GM20431 (cell line): ENCODE data around the gene GIMD1.

ENCODE experiments used
- in situ Hi-C: fragments of 300-500 bp; cut with MseI, MboI; formaldehyde crosslinking; loops from one replicate; pipeline ENCODE4 v1.15.0; 2020; ENCODE audit warnings: low sequenced_read_pairs; ENCODE audit not compliant: unreplicated experiment

GIMD1 gene

DNA sequence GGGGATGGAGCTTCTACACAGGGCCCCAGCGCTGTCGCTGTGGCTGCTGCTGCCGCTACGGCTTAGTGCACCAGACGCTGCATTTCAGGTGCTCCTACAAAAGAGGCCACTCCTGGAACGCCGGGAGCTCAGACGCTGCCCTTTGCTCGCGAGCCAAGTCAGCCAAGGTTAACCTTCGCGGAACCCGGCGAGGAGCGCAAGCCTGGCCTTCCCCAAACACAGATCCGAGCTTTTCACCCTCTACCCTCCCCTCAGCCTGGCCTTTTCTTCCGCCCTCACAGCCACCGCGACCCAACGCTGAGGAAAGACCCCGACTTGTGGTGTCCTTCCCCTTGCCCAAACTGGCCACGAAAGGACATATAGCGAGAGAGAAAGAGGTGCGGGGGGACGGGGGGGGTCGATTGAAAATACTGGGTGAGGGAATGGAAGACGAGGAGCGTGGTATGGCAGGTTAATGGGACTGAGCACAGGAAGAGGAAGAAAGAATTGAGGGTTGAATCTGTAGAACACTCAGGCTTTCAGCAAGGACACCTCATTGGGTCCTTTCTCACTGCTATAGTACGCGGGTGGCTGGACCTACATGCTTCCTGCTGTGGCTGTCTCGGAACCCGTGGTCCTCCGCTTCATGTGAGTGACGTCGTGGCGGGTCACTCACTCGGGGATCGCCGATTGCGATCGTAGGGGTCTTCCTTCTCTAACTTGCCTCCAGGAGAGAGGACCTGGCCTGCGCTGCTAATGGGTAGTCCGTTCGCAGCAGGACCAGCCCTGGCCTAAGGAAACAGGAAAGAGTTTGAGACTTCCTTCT lies 52.4 kb downstream of the GIMD1 start, which contains the start of the genes AIMP1 and TBCK:
Gene AIMP1, plus strand, starts transcription at position 583 of the 805 bp plus-strand sequence. CDS start 8,460 bp downstream, outside the sequence.
Gene TBCK, minus strand, starts transcription at position 242 of the 805 bp plus-strand sequence. CDS start 7,249 bp downstream, outside the sequence.
- in situ Hi-C loops = no loop called here

DNA sequence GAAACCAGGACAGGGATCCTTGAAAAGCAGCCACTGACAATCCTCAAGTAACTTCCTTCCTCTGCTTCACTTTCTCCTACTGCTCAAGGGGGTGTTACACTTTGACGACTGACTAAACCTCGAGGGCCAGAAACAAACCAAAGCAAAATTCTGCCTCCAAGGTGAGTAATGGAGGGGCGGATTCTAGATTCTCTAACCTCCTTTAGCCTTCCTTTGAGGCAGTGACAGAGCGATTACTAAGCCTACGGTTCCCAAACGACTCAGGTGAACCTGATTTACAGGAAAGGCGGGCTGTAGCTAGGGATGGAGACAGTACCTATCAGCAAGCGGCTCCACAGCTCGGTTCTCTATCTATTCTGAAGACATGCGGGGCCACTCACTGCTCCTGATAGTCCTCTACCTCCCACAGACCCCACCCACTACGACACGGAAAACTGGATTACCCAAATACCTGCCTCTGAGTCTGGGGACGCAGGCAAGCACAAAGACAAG lies 53.1 kb downstream of the GIMD1 start:
- in situ Hi-C loops = no loop called here

DNA sequence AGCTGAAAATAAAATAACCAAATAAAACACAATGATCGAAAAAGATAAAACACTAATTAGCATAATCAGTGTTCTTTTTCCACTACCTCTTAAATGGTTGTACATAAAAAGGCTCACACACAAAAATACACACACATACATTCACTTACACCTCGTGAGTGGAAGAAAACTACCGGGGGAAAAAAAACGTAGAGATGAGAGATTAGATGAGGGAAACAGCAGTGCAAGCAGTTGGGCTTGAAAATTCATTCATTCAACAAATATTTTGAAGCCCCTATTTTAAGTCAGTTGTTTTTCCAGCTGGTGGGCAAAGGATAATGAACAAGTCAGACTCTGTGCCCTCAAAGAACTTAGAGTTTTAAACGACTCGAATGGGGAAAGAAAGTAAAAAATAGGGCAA lies 53.6 kb downstream of the GIMD1 start:
- in situ Hi-C loops = no loop called here

DNA sequence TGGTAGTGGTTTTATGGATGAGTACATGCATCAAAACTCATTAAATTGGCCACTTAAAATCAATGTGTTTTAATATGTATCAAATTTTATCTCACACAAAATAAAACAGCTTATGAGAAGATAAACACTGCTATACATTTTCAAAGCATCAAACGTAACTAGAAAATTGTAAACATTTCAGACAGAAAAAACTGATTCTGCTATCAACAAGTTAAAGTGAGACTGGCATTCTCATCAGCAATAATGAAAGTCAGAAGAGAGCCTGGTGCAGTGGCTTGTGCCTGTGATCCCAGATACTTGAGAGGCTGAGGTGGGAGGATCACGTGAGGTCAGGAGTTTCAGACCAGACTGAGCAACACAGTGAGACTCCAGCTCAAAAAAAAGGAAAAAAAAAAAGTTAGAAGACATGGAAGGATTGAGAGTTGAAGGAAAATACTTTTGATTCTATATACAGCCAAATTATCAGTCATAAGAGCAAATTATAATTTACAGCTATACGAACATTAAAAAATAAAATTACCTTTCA lies 55.5 kb downstream of the GIMD1 start:
- in situ Hi-C loops = no loop called here

DNA sequence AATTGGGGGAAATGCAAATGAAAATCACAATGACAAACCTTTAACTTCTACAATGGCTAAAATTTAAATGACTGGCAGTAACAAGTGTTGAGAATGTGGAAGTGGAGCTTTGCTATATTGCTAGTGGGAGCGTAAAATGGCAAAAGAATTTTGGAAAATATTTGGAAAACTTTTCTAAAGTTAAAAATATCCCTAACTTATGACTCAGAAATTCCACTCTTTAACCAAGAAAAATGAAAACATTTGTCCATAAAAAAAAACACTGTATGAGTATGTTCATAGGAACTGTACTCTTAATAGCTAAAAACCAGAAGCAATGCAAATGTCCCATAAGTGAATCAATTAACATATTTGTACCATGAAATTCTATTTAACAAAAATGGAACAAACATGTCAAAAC lies 56.2 kb downstream of the GIMD1 start:
- in situ Hi-C loops = no loop called here
